Measurements from ENCODE around the gene KBTBD8.
A peak's percentile ranks its signal among the peaks of the same experiment; 100 is the strongest.

Gene KBTBD8

DNA sequence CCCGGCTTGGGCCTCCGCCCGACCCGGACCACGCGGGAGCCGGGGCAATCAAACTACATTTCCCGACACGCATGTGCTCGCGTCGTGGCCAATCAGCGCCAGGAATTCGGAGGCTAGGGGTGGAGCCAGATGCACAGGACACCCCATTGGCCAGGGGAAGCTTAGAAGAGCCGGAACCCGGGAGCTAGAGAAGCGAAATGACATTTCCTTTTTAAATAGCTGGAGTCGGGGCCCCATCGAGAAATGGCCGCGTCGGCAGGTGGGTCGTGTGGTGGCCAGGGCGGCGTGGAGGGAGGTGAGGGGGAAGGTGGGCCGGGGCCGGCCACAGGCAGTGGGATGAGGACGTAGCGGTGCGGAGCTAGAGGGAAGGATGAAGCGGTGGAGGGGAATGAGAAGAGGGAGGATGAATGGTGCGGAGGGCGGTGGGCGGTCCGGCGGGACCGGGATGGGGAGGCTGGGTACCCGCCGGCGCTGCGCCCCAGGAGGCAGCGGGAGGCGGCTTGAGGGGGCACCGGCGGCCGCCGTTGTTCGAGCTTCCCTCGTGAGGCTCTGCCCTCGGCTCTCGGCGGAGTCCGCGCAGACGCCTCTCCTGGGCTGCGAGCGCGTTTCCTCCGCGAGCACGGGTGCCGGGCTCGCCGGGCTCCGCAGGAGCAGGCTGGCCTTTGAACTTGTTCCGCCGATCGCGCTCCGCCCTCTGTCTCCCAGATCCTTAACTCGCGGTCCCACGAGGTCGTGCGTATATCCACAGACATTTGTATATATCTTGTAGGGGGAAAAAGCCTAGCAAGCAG lies at the start of gene KBTBD8:
Gene KBTBD8, plus strand, starts transcription at position 195 of the 791 bp plus-strand sequence. Its CDS starts 49 bp downstream, at position 244.
- in situ Hi-C loops (cut with HindIII; ENCODE audit: low pct_ligation_motif_present, low pct_unique_long_range_greater_than_20kb, low sequenced_read_pairs), result no loop called here
- peak; percentile 97 for DNase-seq

GRCh38 chr3:66948838-66949237 lies 49.3 kb upstream of the KBTBD8 start:
- in situ Hi-C loops (cut with HindIII; ENCODE audit: low pct_ligation_motif_present, low pct_unique_long_range_greater_than_20kb, low sequenced_read_pairs), result no loop called here
- DNase-seq, result no peak

GRCh38 chr3:66949898-66950297 lies 48.2 kb upstream of the KBTBD8 start:
- in situ Hi-C loops (cut with HindIII; ENCODE audit: low pct_ligation_motif_present, low pct_unique_long_range_greater_than_20kb, low sequenced_read_pairs), result no loop called here
- DNase-seq, result no peak

- DNase-seq, result no peak
- in situ Hi-C loops (cut with HindIII; ENCODE audit: low pct_ligation_motif_present, low pct_unique_long_range_greater_than_20kb, low sequenced_read_pairs), result no loop called here
Measured at GRCh38 chr3:66952357-66952756, 45.8 kb upstream of the KBTBD8 start.

DNA sequence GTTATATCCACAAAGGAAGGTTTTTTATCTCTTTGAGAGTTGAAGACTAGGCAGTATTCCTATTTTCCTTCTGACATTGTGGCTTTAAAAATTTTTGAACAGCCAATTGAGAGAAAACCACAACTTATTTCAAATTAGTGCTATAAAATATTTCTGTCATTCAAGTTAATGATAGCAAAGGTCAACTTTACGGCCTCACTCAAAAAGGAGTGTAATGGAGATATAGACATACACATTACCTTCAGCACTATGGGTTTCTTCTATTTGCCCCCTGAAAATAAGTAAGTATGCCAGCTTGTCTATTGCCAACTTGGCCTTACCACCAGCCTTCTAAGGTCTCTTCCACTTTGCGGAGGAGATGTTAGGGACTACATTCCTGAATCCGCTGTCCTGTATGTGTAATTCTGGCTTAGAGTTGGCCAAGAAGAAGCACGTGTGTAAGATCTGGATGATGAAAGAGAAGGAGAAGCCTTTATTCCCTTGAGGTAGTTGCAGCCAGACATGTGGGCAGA lies 44.1 kb upstream of the KBTBD8 start:
- in situ Hi-C loops (cut with HindIII; ENCODE audit: low pct_ligation_motif_present, low pct_unique_long_range_greater_than_20kb, low sequenced_read_pairs), result no loop called here

GRCh38 chr3:66956742-66957141 lies 41.4 kb upstream of the KBTBD8 start:
- no peak for DNase-seq
- in situ Hi-C loops (cut with HindIII; ENCODE audit: low pct_ligation_motif_present, low pct_unique_long_range_greater_than_20kb, low sequenced_read_pairs), result no loop called here

More for the DNA sequence above, 44.1 kb upstream of the KBTBD8 start:
- DNase-seq, result no peak

DNA sequence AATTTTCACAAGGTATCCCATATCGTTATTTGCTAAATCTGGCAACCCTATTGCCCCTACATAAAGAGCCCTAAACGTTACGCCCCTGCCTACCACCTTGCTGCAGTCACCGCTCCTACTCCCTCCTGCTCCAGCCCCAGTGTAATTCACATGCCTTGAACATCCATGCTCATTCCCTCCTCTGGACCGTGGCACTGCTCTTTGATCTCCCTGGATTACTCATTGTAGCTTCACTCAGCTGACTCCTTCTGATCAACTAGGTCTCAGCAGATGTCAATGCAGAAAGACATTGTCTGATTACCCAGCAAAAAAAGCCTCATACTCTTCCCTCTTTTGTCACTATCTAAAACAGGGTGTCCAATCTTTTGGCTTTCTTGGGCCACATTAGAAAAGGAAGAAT lies 40.7 kb upstream of the KBTBD8 start:
- no peak for DNase-seq
- in situ Hi-C loops (cut with HindIII; ENCODE audit: low pct_ligation_motif_present, low pct_unique_long_range_greater_than_20kb, low sequenced_read_pairs), result no loop called here

DNA sequence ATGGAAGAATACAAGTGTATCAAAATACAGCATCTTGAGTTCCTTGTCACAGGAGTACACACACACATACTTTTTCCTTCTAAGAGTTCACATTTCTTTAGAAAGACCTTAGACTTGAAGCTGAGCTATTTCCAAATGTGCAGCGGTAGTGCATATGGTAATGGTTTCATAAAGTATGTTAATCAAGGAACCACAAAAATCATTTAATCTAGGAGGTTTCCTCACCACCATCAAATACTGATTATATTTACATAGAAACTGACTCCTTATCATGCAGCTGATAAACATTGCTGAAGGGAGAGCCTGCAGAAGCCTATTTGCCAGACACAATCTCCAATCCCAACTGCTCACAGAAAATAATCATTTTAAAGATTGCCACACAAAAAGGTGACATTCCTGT lies 40.0 kb upstream of the KBTBD8 start:
- in situ Hi-C loops (cut with HindIII; ENCODE audit: low pct_ligation_motif_present, low pct_unique_long_range_greater_than_20kb, low sequenced_read_pairs), result no loop called here
- no peak for DNase-seq

DNA sequence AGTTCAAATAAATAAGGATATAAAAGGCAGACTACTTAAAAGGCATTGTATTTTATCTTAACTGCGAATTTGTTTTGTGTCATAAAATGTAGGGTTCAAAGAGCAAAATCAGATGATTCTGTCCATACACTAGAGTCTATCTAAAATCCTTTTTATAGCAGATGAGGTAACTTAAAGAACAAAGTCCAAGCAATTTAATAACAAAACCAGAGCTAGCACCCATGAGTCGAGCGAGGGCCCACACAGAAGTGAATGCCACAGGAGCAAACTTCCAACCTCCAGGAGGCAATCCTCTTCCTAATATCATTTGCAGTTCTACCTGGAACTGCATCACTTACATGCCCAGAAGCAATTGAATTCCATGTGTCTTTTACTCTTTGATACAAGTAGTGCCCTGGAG lies 35.4 kb upstream of the KBTBD8 start:
- DNase-seq, result no peak
- in situ Hi-C loops (cut with HindIII; ENCODE audit: low pct_ligation_motif_present, low pct_unique_long_range_greater_than_20kb, low sequenced_read_pairs), result no loop called here

DNA sequence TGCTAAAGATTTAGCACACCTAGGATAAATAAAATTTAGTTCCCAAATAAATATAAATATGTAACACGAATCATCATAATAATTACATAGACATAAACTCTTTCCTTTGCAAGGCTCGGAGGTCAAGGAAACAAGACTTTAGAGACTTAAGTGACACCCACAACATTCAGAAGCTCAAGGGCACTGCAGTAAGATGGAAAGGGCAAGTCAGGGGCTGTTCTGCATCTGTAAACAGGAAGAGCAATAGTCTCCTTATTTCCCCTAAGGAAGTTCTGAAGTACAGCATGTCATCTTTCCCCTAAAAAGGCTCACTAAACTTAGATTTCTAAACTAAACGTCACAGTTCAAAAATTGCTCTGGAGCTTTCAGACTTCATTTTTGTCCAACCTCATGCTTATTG lies 26.9 kb upstream of the KBTBD8 start:
- in situ Hi-C loops (cut with HindIII; ENCODE audit: low pct_ligation_motif_present, low pct_unique_long_range_greater_than_20kb, low sequenced_read_pairs), result no loop called here
- no peak for DNase-seq

DNA sequence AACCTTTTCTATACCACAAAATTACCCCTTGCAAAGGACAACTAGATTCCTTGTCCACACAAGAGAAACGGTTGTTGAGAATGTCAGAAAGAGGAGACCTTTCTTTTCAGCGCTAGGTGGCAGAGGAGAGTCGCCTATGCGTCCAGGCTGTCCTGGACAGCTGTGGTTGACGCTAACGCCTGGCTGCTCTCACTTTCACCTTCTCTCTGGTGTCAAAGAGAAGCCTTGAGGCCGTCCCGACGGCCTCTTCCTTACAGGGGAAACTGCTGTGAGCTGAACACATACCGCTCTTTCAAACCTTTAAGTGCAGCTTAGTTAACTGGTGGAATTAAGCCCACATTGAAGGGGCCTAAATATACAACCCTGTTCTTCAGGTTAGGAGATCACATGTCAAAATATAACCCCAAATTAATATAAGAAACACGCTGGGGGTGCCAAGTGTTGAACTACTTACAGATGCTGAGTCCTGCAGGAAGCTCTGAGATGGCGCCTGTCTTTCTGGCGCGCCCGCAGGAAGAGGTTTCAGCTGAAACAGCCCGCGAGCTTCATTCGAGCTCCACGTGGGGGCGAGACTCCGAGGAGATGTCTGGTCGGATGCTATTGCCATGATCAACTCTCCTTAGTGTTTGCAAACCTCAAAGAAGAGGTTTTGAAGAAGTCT lies 26.1 kb upstream of the KBTBD8 start:
- in situ Hi-C loops (cut with HindIII; ENCODE audit: low pct_ligation_motif_present, low pct_unique_long_range_greater_than_20kb, low sequenced_read_pairs), result no loop called here
- DNase-seq, result peak; percentile 68

DNA sequence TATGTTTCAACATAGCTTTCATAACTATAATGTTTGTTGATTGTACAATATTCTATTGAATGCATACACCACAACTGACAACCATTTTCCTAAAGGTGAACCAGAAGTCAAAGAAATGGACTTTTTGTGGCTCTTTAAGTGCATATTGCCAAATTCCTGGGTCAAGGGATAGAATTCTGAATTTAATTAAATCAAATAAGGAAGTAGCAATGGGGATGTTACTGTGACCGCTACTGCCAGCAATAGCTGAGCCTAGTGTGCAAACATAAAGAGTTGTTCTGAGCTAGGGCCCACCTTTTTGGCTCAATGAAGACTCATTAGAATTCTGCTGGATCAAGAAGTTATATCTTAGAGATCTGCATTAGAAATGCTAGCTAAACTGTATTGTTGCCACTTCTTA lies 17.3 kb upstream of the KBTBD8 start:
- no peak for DNase-seq
- in situ Hi-C loops (cut with HindIII; ENCODE audit: low pct_ligation_motif_present, low pct_unique_long_range_greater_than_20kb, low sequenced_read_pairs), result no loop called here

DNA sequence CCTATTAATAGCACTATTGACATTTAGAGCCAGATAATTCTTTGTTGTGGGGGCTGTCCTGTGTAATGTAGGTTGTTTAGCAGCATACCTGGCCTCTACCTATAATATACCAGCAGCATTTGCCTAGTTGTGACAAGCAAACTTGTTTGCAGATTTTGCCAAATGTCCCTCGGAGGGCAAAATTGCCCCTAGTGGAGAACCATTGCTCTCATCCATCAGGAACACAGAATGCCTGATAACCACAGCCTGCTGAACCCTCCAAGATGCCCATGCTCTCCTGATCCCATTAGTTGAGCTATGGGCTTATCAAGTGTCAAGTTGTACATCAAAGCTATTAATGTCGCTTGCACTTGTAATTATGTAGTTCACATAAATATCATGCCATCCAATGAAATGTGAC lies 15.0 kb upstream of the KBTBD8 start:
- no peak for DNase-seq
- in situ Hi-C loops (cut with HindIII; ENCODE audit: low pct_ligation_motif_present, low pct_unique_long_range_greater_than_20kb, low sequenced_read_pairs), result no loop called here

DNA sequence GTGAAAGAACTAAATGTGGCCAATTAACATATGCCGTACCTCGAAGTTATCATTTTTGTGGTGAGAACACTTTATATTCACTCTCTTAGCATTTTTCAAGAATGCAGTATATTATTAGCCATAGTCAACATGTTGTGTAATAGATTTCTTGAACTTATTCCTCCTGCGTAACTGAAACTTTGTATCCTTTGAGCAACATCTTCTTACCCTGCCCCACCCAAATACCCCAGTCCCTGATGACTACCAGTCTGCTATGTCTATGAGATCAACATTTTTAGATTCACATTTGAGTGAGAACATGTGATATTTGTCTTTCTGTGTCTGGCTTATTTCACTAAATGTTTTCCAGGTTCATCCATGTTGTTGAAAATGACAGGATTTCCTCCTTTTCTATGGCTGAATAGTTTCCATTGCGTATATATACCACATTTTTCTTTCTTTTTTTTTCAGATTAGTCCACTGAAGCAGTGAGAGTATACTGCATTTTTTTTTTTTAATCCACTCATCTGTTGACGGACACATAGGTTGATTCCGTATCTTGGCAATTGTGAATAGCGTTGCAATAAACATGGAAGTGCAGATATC lies 12.7 kb upstream of the KBTBD8 start:
- in situ Hi-C loops (cut with HindIII; ENCODE audit: low pct_ligation_motif_present, low pct_unique_long_range_greater_than_20kb, low sequenced_read_pairs), result no loop called here
- no peak for DNase-seq

DNA sequence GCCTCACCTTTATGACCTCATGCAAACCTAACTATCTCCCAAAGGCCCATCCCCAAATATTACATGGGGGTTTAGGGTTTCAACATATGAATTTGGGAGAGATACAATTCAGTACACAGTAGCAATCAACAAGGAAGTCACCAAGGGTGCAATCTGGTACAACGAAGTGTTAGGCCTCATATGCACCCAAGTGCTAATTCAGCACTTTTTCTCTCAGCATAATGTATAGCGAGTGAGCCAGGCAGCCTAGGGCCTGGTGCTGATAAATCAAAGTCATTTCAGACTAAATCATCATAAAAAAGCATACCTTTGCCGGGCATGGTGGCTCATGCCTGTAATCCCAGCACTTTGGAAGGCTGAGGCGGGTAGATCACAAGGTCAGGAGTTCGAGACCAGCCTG lies 11.7 kb upstream of the KBTBD8 start:
- DNase-seq, result no peak
- in situ Hi-C loops (cut with HindIII; ENCODE audit: low pct_ligation_motif_present, low pct_unique_long_range_greater_than_20kb, low sequenced_read_pairs), result no loop called here

DNA sequence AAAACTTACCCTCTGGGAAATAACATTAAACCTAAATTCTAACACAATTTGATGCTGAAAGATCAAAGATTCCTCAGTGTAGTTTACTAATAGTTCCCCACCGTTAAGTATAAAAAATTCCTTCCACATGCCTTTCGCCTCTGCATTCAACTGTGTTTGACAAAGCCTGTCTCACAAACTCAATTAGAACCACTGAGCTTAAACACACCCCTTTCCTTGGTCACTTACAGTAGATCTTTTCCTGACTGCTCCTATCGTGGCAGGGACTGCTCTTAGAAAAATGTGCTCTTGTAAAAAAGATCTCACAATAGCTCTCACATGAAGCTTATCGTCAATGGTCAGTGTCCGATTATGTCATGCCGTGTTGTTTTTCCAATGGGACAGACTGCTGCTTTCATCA lies 8.9 kb upstream of the KBTBD8 start:
- no peak for DNase-seq
- in situ Hi-C loops (cut with HindIII; ENCODE audit: low pct_ligation_motif_present, low pct_unique_long_range_greater_than_20kb, low sequenced_read_pairs), result no loop called here

- in situ Hi-C loops (cut with HindIII; ENCODE audit: low pct_ligation_motif_present, low pct_unique_long_range_greater_than_20kb, low sequenced_read_pairs), result no loop called here
- DNase-seq, result peak; percentile 26
Measured at GRCh38 chr3:66989860-66990696, 8.0 kb upstream of the KBTBD8 start.

DNA sequence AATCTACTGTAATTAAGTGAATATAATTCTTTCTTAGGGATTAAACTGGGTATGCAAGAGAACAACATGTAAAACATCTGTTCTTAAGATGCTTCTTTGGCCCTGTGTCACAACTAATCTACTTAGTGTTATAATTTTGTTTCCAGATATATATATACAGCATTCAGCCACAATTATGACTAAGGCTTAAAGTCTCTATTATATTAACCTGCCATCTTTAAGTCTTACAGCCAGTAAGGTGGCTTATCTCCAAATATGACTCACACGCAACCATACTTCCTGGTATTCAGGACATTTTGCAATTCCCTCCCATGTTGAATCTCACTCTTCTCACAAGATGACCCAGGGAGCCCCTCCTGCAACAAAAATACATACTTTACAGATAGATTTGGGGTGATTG lies 6.6 kb upstream of the KBTBD8 start:
- in situ Hi-C loops (cut with HindIII; ENCODE audit: low pct_ligation_motif_present, low pct_unique_long_range_greater_than_20kb, low sequenced_read_pairs), result no loop called here
- DNase-seq, result no peak

GRCh38 chr3:66993082-66993481 lies 5.0 kb upstream of the KBTBD8 start:
- DNase-seq, result no peak
- in situ Hi-C loops (cut with HindIII; ENCODE audit: low pct_ligation_motif_present, low pct_unique_long_range_greater_than_20kb, low sequenced_read_pairs), result no loop called here

Measured in ACHN (cell line).